GM12878 (cell line): ENCODE results near the gene CTXN1. TPM values are rescaled to one million over a fixed set of nuclear protein-coding genes. Genes with fewer than 3 reads are reported as not detected.

Experiments used
- ATAC-seq: fragments of 200-7000 bp; cut with Tn5 transposase; 3 replicates; pipeline ENCODE4 v1.9.1; 2020; ENCODE audit warnings: mild to moderate bottlenecking, moderate library complexity
- BruUV-seq: library from RNA; stranded (reverse); fragments of 400-500 nt; replicated peaks from 2 replicates; lab custom pipeline; 2021; lab: Mats Ljungman, UMichigan
- CTCF ChIA-PET: fragments of 300-600 bp; sonication (Branson Sonifier 250); formaldehyde crosslinking; extraction: SDS; loops from one replicate; lab custom pipeline; 2021; ENCODE audit warnings: inconsistent platforms; lab: Yijun Ruan, JAX
- POLR2A ChIA-PET: fragments of 350-600 bp; formaldehyde crosslinking; extraction: SDS; loops from one replicate; lab custom pipeline; 2021; ENCODE audit warnings: inconsistent platforms; lab: Charles Lee
- RAD21 ChIA-PET: fragments of 300-600 bp; sonication (Branson Sonifier 250); formaldehyde crosslinking; loops from one replicate; lab custom pipeline; 2023; ENCODE audit warnings: antibody characterized with exemption; ENCODE audit not compliant: unreplicated experiment; lab: Charles Lee
- SMC1A ChIA-PET: fragments of 300-600 bp; sonication (Branson Sonifier 250); formaldehyde crosslinking; loops from one replicate; lab custom pipeline; 2023; ENCODE audit not compliant: unreplicated experiment, uncharacterized antibody; lab: Charles Lee
- DNase-seq: peaks from one replicate; pipeline ENCODE4 v3.0.0-alpha.2; 2011; ENCODE audit warnings: low read depth, low spot score
- FAIRE-seq: peaks from 3 replicates; lab custom pipeline; 2011; peaks lifted over from hg19 to GRCh38; lab: Jason Lieb, UNC
- H2AFZ ChIP-seq: 2 replicates; pipeline ENCODE4 v1.6.0; 2011; ENCODE audit warnings: low read depth, low read length, control low read depth; ENCODE audit not compliant: control insufficient read depth
- H3K27ac ChIP-seq: 2 replicates; pipeline ENCODE4 v1.5.1; 2011; ENCODE audit warnings: control low read depth; ENCODE audit not compliant: control insufficient read depth, insufficient read depth
- H3K27me3 ChIP-seq, 2 experiments: replicated peaks in 1 of 2; 2 replicates each; pipeline versions ENCODE4 v1.6.0 to v1.6.1; 2011; ENCODE audit warnings: low read length in 1 of 2; ENCODE audit not compliant: control insufficient read depth in 2 of 2, insufficient read depth in 2 of 2
- H3K36me3 ChIP-seq, 2 experiments: 2 replicates each; pipeline ENCODE4 v1.5.1; 2011; ENCODE audit warnings: low read length in 1 of 2; ENCODE audit not compliant: control insufficient read depth in 2 of 2, insufficient read depth in 2 of 2
- H3K4me1 ChIP-seq: 2 replicates; pipeline ENCODE4 v1.6.1; 2011; ENCODE audit warnings: mild to moderate bottlenecking, low read length, moderate library complexity, mixed read lengths; ENCODE audit not compliant: control insufficient read depth, insufficient read depth
- H3K4me2 ChIP-seq: 2 replicates; pipeline ENCODE4 v1.6.0; 2011; ENCODE audit warnings: control low read depth; ENCODE audit not compliant: control insufficient read depth, insufficient read depth
- H3K4me3 ChIP-seq: fragments of 200-600 bp; sonication (generic); 2 replicates; pipeline ENCODE4 v1.5.1; 2016
- H3K79me2 ChIP-seq: 2 replicates; pipeline ENCODE4 v1.6.0; 2011; ENCODE audit warnings: low read length; ENCODE audit not compliant: control insufficient read depth, insufficient read depth
- H3K9ac ChIP-seq: 2 replicates; pipeline ENCODE4 v1.8.0; 2011; ENCODE audit warnings: low read length, control low read depth, mixed read lengths; ENCODE audit not compliant: control insufficient read depth, insufficient read depth
- H3K9me3 ChIP-seq: replicated peaks from 3 replicates; pipeline ENCODE4 v1.5.1; 2011; ENCODE audit warnings: mild to moderate bottlenecking, low read length; ENCODE audit not compliant: control insufficient read depth, insufficient read depth
- H4K20me1 ChIP-seq: 2 replicates; pipeline ENCODE4 v1.6.0; 2011; ENCODE audit not compliant: control insufficient read depth, insufficient read depth
- BACH1 ChIP-seq: fragments of 450-650 bp; IDR thresholded peaks from 2 replicates; pipeline ENCODE4 v1.6.1; 2017; ENCODE audit warnings: mild to moderate bottlenecking, borderline replicate concordance
- CHD2 ChIP-seq: IDR thresholded peaks from 2 replicates; pipeline ENCODE4 v1.6.1; 2011; ENCODE audit warnings: low read depth, low read length, improper control_type of control experiment, borderline replicate concordance
- CREB1 ChIP-seq: IDR thresholded peaks from 2 replicates; pipeline ENCODE4 v1.6.1; 2012; ENCODE audit warnings: low read depth, mild to moderate bottlenecking, inconsistent platforms
- EGR1 ChIP-seq, 2 experiments: IDR thresholded peaks; 1 replicate in 1 of 2; 2 replicates in 1 of 2; pipeline ENCODE4 v1.6.1; 2011 to 2012; ENCODE audit warnings: low read depth in 2 of 2, low read length in 2 of 2, borderline replicate concordance in 1 of 2, mild to moderate bottlenecking in 1 of 2, moderate library complexity in 1 of 2
- LARP7 ChIP-seq: fragments of 450-650 bp; IDR thresholded peaks from 2 replicates; pipeline ENCODE4 v1.6.1; 2017; ENCODE audit warnings: mild to moderate bottlenecking
- MTA2 ChIP-seq: fragments of 450-650 bp; IDR thresholded peaks from 2 replicates; pipeline ENCODE4 v1.6.1; 2016; ENCODE audit warnings: low read depth, mild to moderate bottlenecking, moderate library complexity
- NFYB ChIP-seq: IDR thresholded peaks from 2 replicates; pipeline ENCODE4 v1.6.1; 2011; ENCODE audit warnings: low read depth, mild to moderate bottlenecking, low read length, improper control_type of control experiment, moderate library complexity; ENCODE audit not compliant: insufficient read depth
- NR2C1 ChIP-seq: fragments of 450-650 bp; IDR thresholded peaks from 2 replicates; pipeline ENCODE4 v1.6.1; 2017; ENCODE audit warnings: antibody characterized with exemption, mild to moderate bottlenecking, moderate library complexity
- SMAD5 ChIP-seq: IDR thresholded peaks from 2 replicates; pipeline ENCODE4 v1.6.1; 2016; ENCODE audit warnings: antibody characterized with exemption, low read depth
- TARDBP ChIP-seq: IDR thresholded peaks from 2 replicates; pipeline ENCODE4 v1.6.1; 2016; ENCODE audit warnings: borderline replicate concordance
- TCF12 ChIP-seq: IDR thresholded peaks from 2 replicates; pipeline ENCODE4 v1.6.1; 2011; ENCODE audit warnings: low read depth, mild to moderate bottlenecking, low read length
- USF1 ChIP-seq: IDR thresholded peaks from 2 replicates; pipeline ENCODE4 v1.6.1; 2011; ENCODE audit warnings: borderline replicate concordance, low read depth, mild to moderate bottlenecking, moderate library complexity, mixed read lengths, low read length; ENCODE audit not compliant: insufficient read depth; ENCODE audit errors: extremely low read length
- ZBTB40 ChIP-seq: fragments of 450-650 bp; IDR thresholded peaks from 2 replicates; pipeline ENCODE4 v1.6.1; 2016; ENCODE audit warnings: mild to moderate bottlenecking, moderate library complexity, borderline replicate concordance
- WGBS: methylation state at CpG from one replicate; pipeline ENCODE4 v1.1.6; 2016; ENCODE audit warnings: low lambda C conversion rate; ENCODE audit not compliant: insufficient replicate concordance, insufficient coverage; ENCODE audit errors: missing lambda C conversion rate; 5-methylcytosine and 5-hydroxymethylcytosine counted together
- in situ Hi-C: fragments of 300-500 bp; cut with MboI; formaldehyde crosslinking; loops from 9 replicates; pipeline ENCODE4 v1.14.3; 2018; ENCODE audit warnings: mixed read lengths
- intact Hi-C: fragments of 100-400 bp; cut with micrococcal nuclease; formaldehyde crosslinking; loops from one replicate; pipeline ENCODE4 v1.14.2; 2022; ENCODE audit not compliant: unreplicated experiment
- polyA plus RNA-seq, 11 experiments: library from polyadenylated mRNA; depleted of rRNA in 4 of 11; unstranded in 6 of 11; stranded (reverse) in 5 of 11; fragments of >200 nt; fragmentation: Nextera tagmentation in 4 of 11; fragmentation: Illumina TruSeq in 1 of 11; extraction: Ambion mirVana in 4 of 11; extraction: Trizol in 1 of 11; gene quantifications; 1 replicate in 1 of 11; 2 replicates in 10 of 11; pipeline versions ENCODE4 v1.2.1 to v1.2.3, GENCODE V29; 2011 to 2016; ENCODE audit warnings: inconsistent platforms in 2 of 11, missing spikeins in 2 of 11, low read depth in 1 of 11
- total RNA-seq, 4 experiments: library from RNA; depleted of rRNA in 3 of 4; stranded (reverse); fragments of >200 nt in 3 of 4; fragmentation: Illumina TruSeq in 1 of 4; extraction: Trizol in 1 of 4; gene quantifications; 2 replicates each; pipeline versions ENCODE4 v1.2.1 to v1.2.3, GENCODE V29; 2013 to 2021
- TF ChIP-seq, protein P1 (sequence below): fragments of 450-650 bp; IDR thresholded peaks from 2 replicates; pipeline ENCODE4 v1.6.1; 2017; ENCODE audit warnings: borderline replicate concordance

CTXN1 gene
- total and polyA plus RNA-seq, 10 of the 15 experiments (the other 5 are each of a cell fraction or from before 2014, with no cell fraction given): 0.04 to 1.0 (median 0.38) TPM; not detected in 4

- in situ Hi-C loops: no loop called here
- peak; percentile 59 for ATAC-seq
- H4K20me1 ChIP-seq: peaks cover 9% of the 10 kb centered on the region; the same call in 1 of the 2 replicates
- ChIA-PET CTCF (interaction anchor here (0.7 to 3.3 kb wide), 8 partner anchors 13 to 336 kb away, joined by 4 to 13 read pairs (median 6); partner anchors contain the start of genes SNAPC2, TIMM44 and TRAPPC5), RAD21 (interaction anchor here (0.6 to 1.6 kb wide), 6 partner anchors 16 to 162 kb away, joined by 3 to 17 read pairs (median 3); partner anchors contain the start of genes SNAPC2 and TIMM44), SMC1A (interaction anchor here (1.2 kb wide), 1 partner anchor 16 kb away, joined by 13 read pairs; the partner anchor contains the start of gene SNAPC2), POLR2A (interaction anchor here (0.6 to 1.6 kb wide), 5 partner anchors 16 to 1513 kb away, joined by 4 to 27 read pairs (median 7); partner anchors contain the start of gene SNAPC2)
- H2AFZ ChIP-seq: peak overlapping the region; percentile 82
- BruUV-seq: no TSS peak
- H3K9me3 ChIP-seq: no peaks in the 10 kb centered on the region
- H3K4me1 ChIP-seq: peaks cover 14% of the 10 kb centered on the region
- H3K4me3 ChIP-seq: peak overlapping the region; percentile 95
- no peak for FAIRE-seq
- peaks cover 36% of the 10 kb centered on the region for H3K79me2 ChIP-seq
- WGBS: 15% methylated on average over 36 of the region's 68 CpGs
- H3K27me3 ChIP-seq: no peaks in the 10 kb centered on the region
- peak overlapping the region; percentile 81 for H3K27ac ChIP-seq
- peak overlapping the region; percentile 98 for H3K4me2 ChIP-seq
- DNase-seq: no peak
- peaks cover 0 to 2% of the 10 kb centered on the region in 2 experiments; a peak in 1 of 4 replicates for H3K36me3 ChIP-seq
- intact Hi-C loops: loop anchor here (10.0 kb wide), 1 partner anchor 220 kb away; the partner anchor contains the start of gene TRAPPC5
- H3K9ac ChIP-seq: peak overlapping the region; percentile 93
- TF ChIP-seq TARDBP (no peak), USF1 (no peak), EGR1 (IDR thresholded peaks at IDR 0.05; ENCODE audit: borderline replicate concordance in 1 of 2, low read depth in 2 of 2, low read length in 2 of 2) (peak in 1 of 2 experiments; percentile 65; a peak in 2 of 3 replicates), MTA2 (peak; percentile 24; the same call in 1 of the 2 replicates), ZBTB40 (no peak; the same call in 1 of the 2 replicates), LARP7 (peak; percentile 52; the same call in 1 of the 2 replicates), NFYB (no peak), BACH1 (peak; percentile 66; the same call in 1 of the 2 replicates), SMAD5 (no peak), NR2C1 (peak; percentile 58), TCF12 (0 out of 2 replicates have a peak, but pooled peaks have one; percentile 29), CHD2 (0 out of 2 replicates have a peak, but pooled peaks have one; percentile 13), CREB1 (no peak)
- TF ChIP-seq, protein P1, sequence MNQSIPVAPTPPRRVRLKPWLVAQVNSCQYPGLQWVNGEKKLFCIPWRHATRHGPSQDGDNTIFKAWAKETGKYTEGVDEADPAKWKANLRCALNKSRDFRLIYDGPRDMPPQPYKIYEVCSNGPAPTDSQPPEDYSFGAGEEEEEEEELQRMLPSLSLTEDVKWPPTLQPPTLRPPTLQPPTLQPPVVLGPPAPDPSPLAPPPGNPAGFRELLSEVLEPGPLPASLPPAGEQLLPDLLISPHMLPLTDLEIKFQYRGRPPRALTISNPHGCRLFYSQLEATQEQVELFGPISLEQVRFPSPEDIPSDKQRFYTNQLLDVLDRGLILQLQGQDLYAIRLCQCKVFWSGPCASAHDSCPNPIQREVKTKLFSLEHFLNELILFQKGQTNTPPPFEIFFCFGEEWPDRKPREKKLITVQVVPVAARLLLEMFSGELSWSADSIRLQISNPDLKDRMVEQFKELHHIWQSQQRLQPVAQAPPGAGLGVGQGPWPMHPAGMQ: no peak
Observed at GRCh38 chr19:7904074-7905020, 21.6 kb downstream of the CTXN1 start.
